OCI-LY1 (cell line): ENCODE measurements around the gene USH2A.

ENCODE experiments used
- EZH2 ChIP-seq: fragments of 200-600 bp; sonication (generic), shearing (Covaris generic); IDR thresholded peaks from 2 replicates; pipeline ENCODE4 v1.8.0; 2017; ENCODE audit warnings: borderline replicate concordance, mixed run types, mild to moderate bottlenecking, antibody characterized with exemption, low read length, moderate library complexity, mixed read lengths
- TF ChIP-seq, protein P1 (sequence below): fragments of 200-600 bp; sonication (generic), shearing (Covaris generic); IDR thresholded peaks from 2 replicates; pipeline ENCODE4 v1.5.1; 2017; ENCODE audit warnings: mild to moderate bottlenecking, antibody characterized with exemption, low read length, moderate library complexity, mixed read lengths

DNA sequence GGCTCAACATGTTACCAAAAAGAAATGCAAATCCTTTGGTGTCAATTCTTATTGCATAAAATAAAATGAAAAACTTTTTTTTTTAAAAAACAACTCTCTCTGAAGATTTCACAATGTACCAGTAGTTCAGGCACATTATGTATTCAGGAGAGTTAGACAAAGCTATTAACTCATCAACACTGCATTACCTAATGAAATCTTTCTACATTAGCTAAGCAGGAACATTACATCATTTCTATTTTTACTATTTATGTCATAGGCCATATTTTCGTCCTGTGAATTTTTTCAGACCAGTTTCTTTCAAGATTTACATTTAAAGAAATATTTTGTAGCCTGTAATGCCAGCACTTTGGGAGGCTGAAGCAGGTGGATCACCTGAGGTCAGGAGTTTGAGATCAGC lies 366.2 kb downstream of the USH2A start:
- TF ChIP-seq, protein P1, sequence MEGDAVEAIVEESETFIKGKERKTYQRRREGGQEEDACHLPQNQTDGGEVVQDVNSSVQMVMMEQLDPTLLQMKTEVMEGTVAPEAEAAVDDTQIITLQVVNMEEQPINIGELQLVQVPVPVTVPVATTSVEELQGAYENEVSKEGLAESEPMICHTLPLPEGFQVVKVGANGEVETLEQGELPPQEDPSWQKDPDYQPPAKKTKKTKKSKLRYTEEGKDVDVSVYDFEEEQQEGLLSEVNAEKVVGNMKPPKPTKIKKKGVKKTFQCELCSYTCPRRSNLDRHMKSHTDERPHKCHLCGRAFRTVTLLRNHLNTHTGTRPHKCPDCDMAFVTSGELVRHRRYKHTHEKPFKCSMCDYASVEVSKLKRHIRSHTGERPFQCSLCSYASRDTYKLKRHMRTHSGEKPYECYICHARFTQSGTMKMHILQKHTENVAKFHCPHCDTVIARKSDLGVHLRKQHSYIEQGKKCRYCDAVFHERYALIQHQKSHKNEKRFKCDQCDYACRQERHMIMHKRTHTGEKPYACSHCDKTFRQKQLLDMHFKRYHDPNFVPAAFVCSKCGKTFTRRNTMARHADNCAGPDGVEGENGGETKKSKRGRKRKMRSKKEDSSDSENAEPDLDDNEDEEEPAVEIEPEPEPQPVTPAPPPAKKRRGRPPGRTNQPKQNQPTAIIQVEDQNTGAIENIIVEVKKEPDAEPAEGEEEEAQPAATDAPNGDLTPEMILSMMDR = no peak
- TF ChIP-seq EZH2 = no peak
